ENCODE data around the gene SFR1.
"Not testable (repeated sequence)": the region's sequence is repeated elsewhere in the genome, so short reads cannot be mapped to it uniquely, and the experiment has no call there.

The SFR1 gene

DNA sequence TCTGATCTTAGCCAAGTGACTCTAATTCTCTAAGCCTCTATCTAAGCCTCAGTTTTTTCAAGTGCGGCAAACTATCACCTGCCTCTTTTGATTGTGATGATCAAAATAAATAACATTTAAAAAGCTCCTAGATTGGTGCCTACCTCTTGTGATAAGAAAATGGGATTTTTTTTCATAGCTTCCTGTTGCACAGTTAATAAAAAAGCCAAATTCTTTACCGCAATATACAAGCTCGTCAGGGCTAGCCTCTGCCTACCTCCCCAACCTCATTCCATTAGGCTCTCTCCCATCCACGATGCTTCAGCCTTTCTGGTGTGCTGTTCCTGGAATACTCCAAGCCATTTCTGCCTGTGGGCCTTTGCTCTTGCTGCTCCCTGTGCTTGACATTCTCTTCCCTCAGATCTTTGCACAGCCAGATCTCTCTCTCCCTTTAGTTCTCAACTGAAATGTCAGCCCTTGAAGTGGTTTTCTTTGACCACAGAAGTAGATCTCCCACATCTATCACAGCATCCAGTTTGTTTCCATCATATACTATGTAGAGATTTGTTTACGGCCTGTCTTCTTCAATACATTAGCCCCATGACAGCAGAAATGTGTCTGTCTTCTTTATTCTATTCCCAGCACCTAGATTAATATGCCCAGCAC lies 48.8 kb downstream of the SFR1 start:
- no peak for DNase-seq (ENCODE audit: low read depth, low spot score)

DNA sequence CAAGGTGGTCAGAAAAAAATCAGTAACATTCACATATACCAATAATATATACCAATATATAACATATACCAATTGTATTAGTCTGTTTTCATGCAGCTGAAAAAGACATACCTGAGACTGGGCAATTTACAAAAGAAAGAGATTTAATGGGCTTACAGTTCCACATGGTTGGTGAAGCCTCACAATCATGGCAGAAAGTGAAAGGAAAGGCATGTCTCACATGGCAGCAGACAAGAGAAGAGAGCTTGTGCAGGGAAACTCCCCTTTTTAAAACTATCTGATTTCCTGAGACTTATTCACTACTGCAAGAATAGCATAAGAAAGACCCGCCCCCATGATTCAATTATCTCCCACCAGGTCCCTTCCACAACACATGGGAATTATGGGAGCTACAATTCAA lies 52.2 kb downstream of the SFR1 start:
- not testable (repeated sequence) for DNase-seq (ENCODE audit: low read depth, low spot score)
